ENCODE data around the gene CKAP4. TPM values are rescaled to one million over a fixed set of nuclear protein-coding genes. Genes with fewer than 3 reads are reported as not detected.

Gene CKAP4
- total RNA-seq, 1 donor from 2014 or later = 40.3 TPM

DNA sequence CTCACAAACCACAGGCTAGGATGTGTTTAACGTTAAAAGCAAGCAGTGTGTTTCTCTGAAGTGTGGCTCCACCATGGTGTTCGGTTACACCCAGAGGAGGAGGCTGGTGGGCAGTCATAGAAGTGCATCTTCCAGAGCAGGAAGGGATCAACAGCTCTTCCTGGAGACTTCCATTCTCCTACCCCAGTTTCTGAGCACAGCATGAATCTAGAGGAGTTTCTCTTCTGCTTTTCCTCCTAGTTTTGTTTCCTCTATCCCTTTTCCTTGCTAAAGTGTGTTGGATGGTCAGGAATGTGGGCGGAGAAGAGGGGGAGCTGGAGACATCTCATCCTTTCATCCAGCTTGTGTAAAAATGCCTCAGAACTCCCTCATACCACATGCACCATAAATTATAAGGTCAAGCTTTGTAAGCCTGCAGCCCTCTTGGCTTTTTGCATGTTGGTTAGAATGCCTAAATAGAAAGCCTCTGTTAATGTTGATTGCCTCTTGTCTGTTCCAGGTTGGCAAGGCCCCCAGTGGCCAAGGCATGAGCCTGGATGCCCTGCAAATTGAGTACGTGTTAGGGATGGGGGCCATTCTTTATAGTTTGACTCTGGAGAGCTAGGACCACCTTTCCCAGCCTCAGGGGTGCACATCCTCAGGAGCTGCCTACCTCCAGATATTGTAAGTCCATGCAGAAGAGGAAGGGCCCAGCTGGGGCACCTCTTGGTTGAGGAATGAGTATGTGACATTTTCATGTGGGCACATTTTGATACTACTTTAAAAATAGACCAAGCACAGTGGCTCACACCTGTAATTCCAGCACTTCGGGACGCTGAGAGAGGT, 4.0 kb upstream of the CKAP4 start:
- no peaks in the 10 kb centered on the region for H3K36me3 ChIP-seq
- H3K4me1 ChIP-seq = peaks cover 10% of the 10 kb centered on the region
- intact Hi-C loops (cut with DNase I) = no loop called here
- H3K9me3 ChIP-seq = no peaks in the 10 kb centered on the region
- TF ChIP-seq, protein P1, sequence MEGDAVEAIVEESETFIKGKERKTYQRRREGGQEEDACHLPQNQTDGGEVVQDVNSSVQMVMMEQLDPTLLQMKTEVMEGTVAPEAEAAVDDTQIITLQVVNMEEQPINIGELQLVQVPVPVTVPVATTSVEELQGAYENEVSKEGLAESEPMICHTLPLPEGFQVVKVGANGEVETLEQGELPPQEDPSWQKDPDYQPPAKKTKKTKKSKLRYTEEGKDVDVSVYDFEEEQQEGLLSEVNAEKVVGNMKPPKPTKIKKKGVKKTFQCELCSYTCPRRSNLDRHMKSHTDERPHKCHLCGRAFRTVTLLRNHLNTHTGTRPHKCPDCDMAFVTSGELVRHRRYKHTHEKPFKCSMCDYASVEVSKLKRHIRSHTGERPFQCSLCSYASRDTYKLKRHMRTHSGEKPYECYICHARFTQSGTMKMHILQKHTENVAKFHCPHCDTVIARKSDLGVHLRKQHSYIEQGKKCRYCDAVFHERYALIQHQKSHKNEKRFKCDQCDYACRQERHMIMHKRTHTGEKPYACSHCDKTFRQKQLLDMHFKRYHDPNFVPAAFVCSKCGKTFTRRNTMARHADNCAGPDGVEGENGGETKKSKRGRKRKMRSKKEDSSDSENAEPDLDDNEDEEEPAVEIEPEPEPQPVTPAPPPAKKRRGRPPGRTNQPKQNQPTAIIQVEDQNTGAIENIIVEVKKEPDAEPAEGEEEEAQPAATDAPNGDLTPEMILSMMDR (IDR thresholded peaks at IDR 0.05) = no peak
- no peak overlapping the region for H3K27ac ChIP-seq
- no peak overlapping the region for H3K4me3 ChIP-seq
- H3K27me3 ChIP-seq = no peaks in the 10 kb centered on the region
- ATAC-seq (no peak), DNase-seq (no peak)

GRCh38 chr12:106249411-106250135, 1.8 kb upstream of the CKAP4 start:
- Histone ChIP-seq H3K9me3 (no peaks in the 10 kb centered on the region), H3K4me1 (peaks cover 29% of the 10 kb centered on the region), H3K36me3 (no peaks in the 10 kb centered on the region), H3K27ac (no peak overlapping the region), H3K4me3 (no peak overlapping the region), H3K27me3 (no peaks in the 10 kb centered on the region)
- intact Hi-C loops (cut with DNase I) = no loop called here
- no peak for ATAC-seq
- TF ChIP-seq, protein P1 (IDR thresholded peaks at IDR 0.05) = no peak
- DNase-seq = no peak

DNA sequence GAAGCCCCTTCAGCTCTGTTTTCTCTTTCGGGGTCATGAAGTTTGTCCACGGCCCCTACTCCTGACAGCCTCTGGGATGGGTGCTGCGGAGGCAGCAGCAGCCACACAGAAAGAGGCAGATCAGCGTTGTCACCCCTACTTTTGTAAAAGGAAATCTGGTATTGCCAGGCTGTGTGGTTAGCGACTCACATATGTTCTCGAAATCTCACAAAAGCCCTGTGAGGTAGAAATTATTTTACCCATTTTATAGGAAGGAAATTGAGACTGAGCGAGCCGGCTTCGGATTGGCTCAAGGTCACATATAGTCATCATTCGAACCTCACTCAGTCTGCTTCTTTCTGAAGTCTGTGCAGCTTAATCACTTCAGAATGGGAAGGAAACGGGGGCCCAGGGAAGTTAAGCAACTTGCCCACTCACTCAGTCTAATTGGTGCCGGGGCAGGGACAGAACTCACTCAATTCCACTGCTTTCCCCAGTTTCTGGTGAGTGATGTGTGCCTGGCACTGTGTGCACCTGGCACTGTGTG, 1.1 kb upstream of the CKAP4 start:
- Histone ChIP-seq H3K9me3 (no peaks in the 10 kb centered on the region), H3K4me3 (peak overlapping the region; percentile 88), H3K36me3 (no peaks in the 10 kb centered on the region), H3K27me3 (no peaks in the 10 kb centered on the region), H3K4me1 (peaks cover 29% of the 10 kb centered on the region), H3K27ac (peak overlapping the region; percentile 97)
- TF ChIP-seq, protein P1 (IDR thresholded peaks at IDR 0.05) = no peak
- no peak for DNase-seq
- peak; percentile 17 for ATAC-seq
- intact Hi-C loops (cut with DNase I) = no loop called here

DNA sequence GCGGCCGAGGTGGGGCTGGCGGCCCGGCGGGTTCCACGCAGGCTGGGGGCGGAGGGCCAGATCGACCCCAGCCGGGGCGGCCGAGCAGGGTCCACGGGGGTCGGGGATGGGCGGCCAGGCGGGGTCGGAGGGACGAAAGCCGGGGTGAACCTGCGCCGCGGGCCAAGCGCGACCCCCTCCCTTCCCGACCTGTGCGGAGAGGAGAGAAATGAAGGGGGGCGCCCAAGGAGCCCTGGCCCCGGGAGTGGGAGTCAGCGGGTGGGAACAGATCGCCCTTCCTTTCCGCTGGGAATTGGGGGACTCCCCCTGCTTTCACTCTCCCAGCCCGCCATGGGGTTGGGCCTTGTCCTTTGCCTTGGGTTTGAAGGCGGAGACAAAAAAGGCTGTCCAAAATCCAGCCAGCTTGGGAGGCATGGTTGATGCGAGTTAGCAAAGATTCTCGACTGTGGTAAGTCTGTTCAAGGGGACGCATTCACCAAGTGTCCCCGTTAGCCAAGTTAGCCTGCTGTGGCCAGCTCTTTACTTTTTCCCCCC, 559 bp upstream of the CKAP4 start:
- ATAC-seq (peak; percentile 50), DNase-seq (peak; percentile 79)
- intact Hi-C loops (cut with DNase I) = no loop called here
- H3K36me3 ChIP-seq = no peaks in the 10 kb centered on the region
- H3K9me3 ChIP-seq = no peaks in the 10 kb centered on the region
- peak overlapping the region; percentile 88 for H3K4me3 ChIP-seq
- TF ChIP-seq, protein P1 (IDR thresholded peaks at IDR 0.05) = no peak
- peaks cover 29% of the 10 kb centered on the region for H3K4me1 ChIP-seq
- H3K27me3 ChIP-seq = no peaks in the 10 kb centered on the region
- H3K27ac ChIP-seq = peak overlapping the region; percentile 97

GRCh38 chr12:106246891-106247673, 738 bp downstream of the CKAP4 start:
- H3K4me1 ChIP-seq = peaks cover 29% of the 10 kb centered on the region
- peak overlapping the region; percentile 88 for H3K4me3 ChIP-seq
- peak; percentile 44 for ATAC-seq
- H3K36me3 ChIP-seq = peaks cover 9% of the 10 kb centered on the region
- H3K27ac ChIP-seq = peak overlapping the region; percentile 97
- DNase-seq = peak; percentile 87
- TF ChIP-seq, protein P1 (IDR thresholded peaks at IDR 0.05) = no peak
- no peaks in the 10 kb centered on the region for H3K9me3 ChIP-seq
- intact Hi-C loops (cut with DNase I) = no loop called here
- no peaks in the 10 kb centered on the region for H3K27me3 ChIP-seq
